Activated T-cell treated with anti-CD3 and anti-CD28 coated beads, Interleukin-2, amount 50 U/mL, for 24 hours (primary cell): ENCODE measurements around the gene DSPP.

ENCODE experiments used
- DNase-seq: peaks from one replicate; pipeline ENCODE4 v3.0.0-alpha.2; 2020
- H3K27ac Mint-ChIP-seq: 2 replicates; pipeline ENCODE4 v1.8.0; 2020; ENCODE audit warnings: mild to moderate bottlenecking, mixed read lengths
- H3K27me3 Mint-ChIP-seq: 2 replicates; pipeline ENCODE4 v1.8.0; 2020; ENCODE audit warnings: mixed read lengths
- H3K36me3 Mint-ChIP-seq: 2 replicates; pipeline ENCODE4 v1.8.0; 2020; ENCODE audit warnings: low read depth, mixed read lengths
- H3K4me1 Mint-ChIP-seq: 2 replicates; pipeline ENCODE4 v1.8.0; 2020; ENCODE audit warnings: low read depth, mixed read lengths
- H3K4me3 Mint-ChIP-seq: 2 replicates; pipeline ENCODE4 v1.8.0; 2020; ENCODE audit warnings: mild to moderate bottlenecking, moderate library complexity, mixed read lengths
- H3K9me3 Mint-ChIP-seq: 2 replicates; pipeline ENCODE4 v1.8.0; 2020; ENCODE audit warnings: mixed read lengths

Gene DSPP

DNA sequence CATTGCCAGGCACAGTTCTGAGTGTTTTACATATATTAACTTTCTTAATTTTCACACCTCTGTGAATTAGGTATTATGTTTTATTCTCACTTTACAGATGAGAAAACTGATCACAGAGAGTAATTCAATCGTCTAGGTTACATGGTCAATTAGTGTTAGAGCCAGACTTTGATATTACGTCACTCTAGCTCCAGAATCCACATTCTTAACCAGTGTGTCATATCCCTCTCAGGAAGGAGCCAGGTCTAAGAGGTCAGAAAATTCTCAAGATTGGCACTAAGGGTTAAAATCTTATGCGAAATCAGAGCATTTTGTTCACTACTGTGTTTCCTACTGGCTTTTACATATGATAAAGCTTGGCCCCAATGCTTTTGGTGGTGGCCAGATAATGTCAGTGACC is 49.2 kb downstream of the DSPP start:
- Mint-ChIP-seq H3K27ac (no peak overlapping the region), H3K9me3 (no peaks in the 10 kb centered on the region), H3K4me1 (no peaks in the 10 kb centered on the region), H3K4me3 (no peak overlapping the region), H3K36me3 (no peaks in the 10 kb centered on the region), H3K27me3 (peaks cover 13% of the 10 kb centered on the region)
- DNase-seq = no peak

DNA sequence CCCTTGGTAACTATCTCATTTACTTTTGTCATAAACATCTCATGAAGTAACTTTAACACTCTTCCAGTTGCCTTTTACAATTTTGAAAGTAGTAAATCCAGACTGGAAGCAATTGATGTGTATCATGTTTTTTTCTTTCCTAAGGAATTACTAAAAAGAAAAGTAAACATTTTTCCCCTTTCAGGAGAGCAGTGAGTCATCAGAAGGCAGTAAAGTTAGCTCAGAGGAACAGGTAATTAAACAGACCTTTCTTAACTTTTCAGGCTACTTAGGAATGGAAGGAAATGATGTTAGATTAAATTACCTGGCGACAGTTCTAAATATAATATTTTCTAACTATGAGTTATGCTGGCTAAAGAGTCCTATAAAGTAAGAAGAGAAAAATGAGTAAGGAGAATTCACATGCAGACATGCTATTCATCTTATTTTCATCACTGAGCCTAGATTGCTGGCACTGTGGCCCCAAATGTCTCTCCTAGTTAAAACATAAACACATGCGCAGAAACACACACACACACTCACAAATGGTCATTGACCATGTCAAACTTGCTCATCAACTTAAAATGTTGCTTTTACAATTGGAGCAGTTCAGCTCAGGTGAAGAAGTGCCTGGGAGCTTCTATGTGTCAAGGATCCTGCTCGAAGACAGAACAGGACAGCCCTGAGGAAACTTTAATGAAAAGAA is 51.1 kb downstream of the DSPP start:
- H3K9me3 Mint-ChIP-seq = no peaks in the 10 kb centered on the region
- H3K27ac Mint-ChIP-seq = no peak overlapping the region
- DNase-seq = no peak
- no peak overlapping the region for H3K4me3 Mint-ChIP-seq
- H3K27me3 Mint-ChIP-seq = peaks cover 13% of the 10 kb centered on the region
- H3K36me3 Mint-ChIP-seq = no peaks in the 10 kb centered on the region
- no peaks in the 10 kb centered on the region for H3K4me1 Mint-ChIP-seq

- Mint-ChIP-seq H3K36me3 (no peaks in the 10 kb centered on the region), H3K4me3 (no peak overlapping the region), H3K27me3 (peaks cover 11% of the 10 kb centered on the region), H3K4me1 (no peaks in the 10 kb centered on the region), H3K27ac (no peak overlapping the region), H3K9me3 (no peaks in the 10 kb centered on the region)
- no peak for DNase-seq
These were observed 54.5 kb downstream of the DSPP start for GRCh38 chr4:87662871-87663270.
